ENCODE measurements around the gene ATL2.

Gene ATL2

GRCh38 chr2:38375696-38376345 lies 1.3 kb downstream of the ATL2 start:
- peak overlapping the region; percentile 77 for H3K4me3 ChIP-seq (replicated peaks; ENCODE audit: low read depth, low read length)

GRCh38 chr2:38374984-38375383 lies 2.1 kb downstream of the ATL2 start:
- TF ChIP-seq CTCF (IDR thresholded peaks at IDR 0.05; ENCODE audit: insufficient read depth, low read length, poor library complexity, severe bottlenecking), result no peak
- no peak overlapping the region; the same call in 1 of the 2 replicates for H3K4me3 ChIP-seq (replicated peaks; ENCODE audit: low read depth, low read length)
- no peaks in the 10 kb centered on the region for H3K27me3 ChIP-seq (replicated peaks; ENCODE audit: control insufficient read depth, insufficient read depth, low read length)
- no peak for DNase-seq (ENCODE audit: extremely low read depth, insufficient read length)
- H3K36me3 ChIP-seq (ENCODE audit: control insufficient read depth, insufficient read depth, low read length), result no peaks in the 10 kb centered on the region

More at GRCh38 chr2:38375696-38376345, 1.3 kb downstream of the ATL2 start:
- DNase-seq (ENCODE audit: extremely low read depth, insufficient read length), result no peak
- no peaks in the 10 kb centered on the region for H3K36me3 ChIP-seq (ENCODE audit: control insufficient read depth, insufficient read depth, low read length)
- no peak for TF ChIP-seq CTCF (IDR thresholded peaks at IDR 0.05; ENCODE audit: insufficient read depth, low read length, poor library complexity, severe bottlenecking)
- no peaks in the 10 kb centered on the region for H3K27me3 ChIP-seq (replicated peaks; ENCODE audit: control insufficient read depth, insufficient read depth, low read length)

- no peak for DNase-seq (ENCODE audit: extremely low read depth, insufficient read length)
- TF ChIP-seq CTCF (IDR thresholded peaks at IDR 0.05; ENCODE audit: insufficient read depth, low read length, poor library complexity, severe bottlenecking), result no peak
- Histone ChIP-seq H3K4me3 (replicated peaks; ENCODE audit: low read depth, low read length) (no peak overlapping the region), H3K36me3 (ENCODE audit: control insufficient read depth, insufficient read depth, low read length) (no peaks in the 10 kb centered on the region), H3K27me3 (replicated peaks; ENCODE audit: control insufficient read depth, insufficient read depth, low read length) (no peaks in the 10 kb centered on the region)
Observed at GRCh38 chr2:38371235-38371634, 5.8 kb downstream of the ATL2 start.

DNA sequence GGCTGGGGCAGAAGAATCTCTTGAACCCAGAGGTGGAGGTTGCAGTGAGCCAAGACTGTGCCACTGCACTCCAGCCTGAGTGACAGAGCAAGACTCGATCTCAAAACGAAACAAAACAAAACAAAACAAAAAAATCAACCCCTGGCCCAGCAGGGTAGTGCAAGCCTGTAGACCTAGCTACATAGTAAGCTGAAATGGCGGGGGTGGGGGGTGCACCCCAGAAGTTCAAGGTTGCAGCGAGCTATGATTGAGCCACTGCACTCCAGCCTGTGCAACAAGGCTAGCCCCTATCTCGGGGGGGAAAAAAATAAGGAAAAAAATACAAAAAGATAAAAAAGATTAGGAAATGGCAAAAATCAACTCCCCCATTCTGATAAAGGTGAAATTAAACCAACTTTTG lies 6.4 kb downstream of the ATL2 start:
- no peak for TF ChIP-seq CTCF (IDR thresholded peaks at IDR 0.05; ENCODE audit: insufficient read depth, low read length, poor library complexity, severe bottlenecking)
- no peaks in the 10 kb centered on the region for H3K27me3 ChIP-seq (replicated peaks; ENCODE audit: control insufficient read depth, insufficient read depth, low read length)
- no peak overlapping the region for H3K4me3 ChIP-seq (replicated peaks; ENCODE audit: low read depth, low read length)
- no peaks in the 10 kb centered on the region for H3K36me3 ChIP-seq (ENCODE audit: control insufficient read depth, insufficient read depth, low read length)
- no peak for DNase-seq (ENCODE audit: extremely low read depth, insufficient read length)

- no peak for TF ChIP-seq CTCF (IDR thresholded peaks at IDR 0.05; ENCODE audit: insufficient read depth, low read length, poor library complexity, severe bottlenecking)
- no peak for DNase-seq (ENCODE audit: extremely low read depth, insufficient read length)
- Histone ChIP-seq H3K36me3 (ENCODE audit: control insufficient read depth, insufficient read depth, low read length) (no peaks in the 10 kb centered on the region), H3K4me3 (replicated peaks; ENCODE audit: low read depth, low read length) (no peak overlapping the region), H3K27me3 (replicated peaks; ENCODE audit: control insufficient read depth, insufficient read depth, low read length) (no peaks in the 10 kb centered on the region)
Observed at GRCh38 chr2:38362232-38362631, 14.8 kb downstream of the ATL2 start.

GRCh38 chr2:38360177-38360576 lies 16.9 kb downstream of the ATL2 start:
- no peak for DNase-seq (ENCODE audit: extremely low read depth, insufficient read length)
- Histone ChIP-seq H3K27me3 (replicated peaks; ENCODE audit: control insufficient read depth, insufficient read depth, low read length) (no peaks in the 10 kb centered on the region), H3K4me3 (replicated peaks; ENCODE audit: low read depth, low read length) (no peak overlapping the region), H3K36me3 (ENCODE audit: control insufficient read depth, insufficient read depth, low read length) (no peaks in the 10 kb centered on the region)
- no peak for TF ChIP-seq CTCF (IDR thresholded peaks at IDR 0.05; ENCODE audit: insufficient read depth, low read length, poor library complexity, severe bottlenecking)

Data from GM06990 (cell line).